GM21360 (cell line): ENCODE results near the gene LIPG.
"Not testable (repeated sequence)": the region's sequence is repeated elsewhere in the genome, so short reads cannot be mapped to it uniquely, and the experiment has no call there.

Experiments used
- ATAC-seq: cut with Tn5 transposase; IDR thresholded peaks from one replicate; pipeline ENCODE4 v1.9.1; 2021; ENCODE audit warnings: mild to moderate bottlenecking, moderate library complexity; ENCODE audit not compliant: unreplicated experiment

LIPG gene

DNA sequence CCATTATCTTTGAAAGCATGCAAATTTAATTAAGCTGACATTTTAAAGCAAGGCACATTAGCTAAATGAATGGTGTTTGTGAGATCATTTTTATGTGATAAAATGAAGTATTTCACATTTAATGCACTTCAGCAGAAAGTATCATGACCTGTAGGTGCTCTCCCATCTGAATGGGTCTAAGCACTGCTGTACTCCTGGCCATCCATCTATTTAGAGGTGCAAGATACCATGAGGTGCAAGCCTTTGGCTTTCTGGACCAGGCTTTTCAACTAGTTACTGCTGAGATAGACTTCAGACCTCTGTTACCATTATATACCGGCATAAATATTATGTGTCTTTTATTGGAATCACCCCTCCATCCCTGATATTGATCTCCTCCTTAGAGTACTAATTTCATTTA lies 15.6 kb upstream of the LIPG start:
- ATAC-seq: no peak

DNA sequence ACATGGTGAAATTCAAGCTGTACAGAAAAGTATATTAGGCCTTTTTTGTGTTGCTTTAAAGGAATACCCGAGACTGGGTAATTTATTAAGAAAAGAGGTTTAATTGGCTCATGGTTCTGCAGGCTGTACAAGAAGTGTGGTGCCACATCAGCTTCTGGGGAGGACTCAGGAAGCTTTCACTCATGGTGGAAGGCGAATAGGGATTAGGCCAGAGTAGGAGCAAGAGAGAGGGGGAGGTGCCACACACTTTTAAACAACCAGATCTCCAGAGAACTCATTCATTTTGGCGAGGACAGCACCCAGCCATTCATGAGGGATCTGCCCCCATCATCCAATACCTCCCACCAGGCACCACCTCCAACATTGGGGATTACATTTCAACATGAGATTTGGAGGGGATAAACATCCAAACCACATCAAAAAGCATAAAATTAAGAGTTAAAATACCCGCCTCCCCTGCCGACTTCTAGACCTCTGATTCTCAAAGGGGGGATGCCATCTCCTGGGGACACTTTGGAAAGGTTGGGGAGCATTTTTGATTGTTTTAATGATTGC lies 15.1 kb upstream of the LIPG start:
- ATAC-seq: no peak

- ATAC-seq: no peak
Measured at GRCh38 chr18:49547701-49548100, 14.2 kb upstream of the LIPG start.

DNA sequence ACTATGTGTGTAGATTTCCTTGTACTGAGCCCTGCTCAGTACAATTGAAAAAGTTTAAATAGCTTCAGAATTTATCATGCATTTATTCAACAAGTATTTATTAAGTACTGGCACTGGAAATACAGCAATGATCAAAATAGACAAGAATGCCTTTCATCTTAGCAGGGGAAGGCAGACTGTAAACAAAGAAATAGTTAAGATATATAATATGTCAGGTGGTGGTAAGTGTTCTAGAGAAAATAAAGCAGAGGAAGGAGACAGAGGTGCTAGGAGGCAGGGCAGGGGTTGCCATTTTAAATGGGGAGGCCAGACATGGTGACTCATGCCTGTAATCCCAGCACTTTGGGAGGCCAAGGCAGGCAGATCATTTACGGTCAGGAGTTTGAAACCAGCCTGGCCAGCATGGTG lies 13.6 kb upstream of the LIPG start:
- ATAC-seq: no peak

DNA sequence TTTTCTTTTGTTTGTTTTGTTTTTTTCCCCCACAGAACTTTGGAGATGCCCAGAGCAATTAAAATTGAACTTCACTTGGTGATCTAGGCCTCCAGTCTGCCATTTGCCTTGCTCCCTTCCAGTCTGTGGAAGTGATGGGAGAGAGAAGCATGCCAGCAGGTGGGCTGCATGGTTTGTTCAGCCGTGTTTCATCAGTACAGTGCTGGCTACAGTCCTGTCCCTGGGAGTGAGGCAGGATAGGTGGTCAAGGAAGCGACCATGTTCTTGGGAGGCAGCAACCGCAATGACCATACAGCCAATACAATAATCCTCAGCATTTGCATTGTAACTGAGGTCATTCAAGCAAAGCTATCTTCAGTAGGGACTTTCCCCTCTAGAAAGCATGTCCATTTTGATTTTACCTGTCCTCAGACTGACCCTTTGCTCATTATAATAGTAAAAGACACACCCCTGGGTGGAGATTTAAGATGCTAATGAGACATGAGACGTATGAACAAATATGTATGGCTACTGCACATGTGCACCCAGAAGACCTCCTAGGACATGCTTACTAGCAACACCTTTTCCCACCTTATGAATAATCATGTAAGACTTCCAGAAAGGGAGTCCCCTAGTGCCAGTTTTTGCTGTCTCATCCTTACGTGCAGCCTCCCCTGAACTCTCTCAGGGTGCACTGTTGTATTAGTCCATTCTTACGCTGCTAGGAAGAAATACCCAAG lies 11.1 kb upstream of the LIPG start:
- no peak for ATAC-seq

- ATAC-seq: no peak
Measured at GRCh38 chr18:49553003-49553402, 8.9 kb upstream of the LIPG start.

DNA sequence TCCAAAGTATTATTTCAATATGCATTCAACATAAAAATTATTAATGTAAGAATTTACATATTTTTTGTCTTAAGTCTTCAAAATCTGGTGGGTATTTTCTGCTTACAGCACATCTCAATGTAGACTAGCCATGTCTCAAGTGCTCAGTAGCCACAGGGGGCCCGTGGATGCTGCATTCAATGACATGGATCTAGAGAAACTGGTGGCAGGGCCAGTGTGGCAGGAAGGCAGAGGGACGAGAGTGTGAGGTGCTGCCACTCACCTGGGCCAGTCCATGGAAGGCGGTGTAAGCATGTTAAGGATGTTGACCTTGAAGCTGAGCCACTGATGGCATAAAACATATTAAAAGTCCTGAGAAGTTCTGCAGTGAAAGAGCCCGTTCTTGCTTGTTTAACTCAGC lies 6.2 kb upstream of the LIPG start:
- ATAC-seq: no peak

GRCh38 chr18:49558356-49558755 lies 3.5 kb upstream of the LIPG start:
- no peak for ATAC-seq

GRCh38 chr18:49559326-49559931 lies 2.4 kb upstream of the LIPG start:
- ATAC-seq: not testable (repeated sequence)

DNA sequence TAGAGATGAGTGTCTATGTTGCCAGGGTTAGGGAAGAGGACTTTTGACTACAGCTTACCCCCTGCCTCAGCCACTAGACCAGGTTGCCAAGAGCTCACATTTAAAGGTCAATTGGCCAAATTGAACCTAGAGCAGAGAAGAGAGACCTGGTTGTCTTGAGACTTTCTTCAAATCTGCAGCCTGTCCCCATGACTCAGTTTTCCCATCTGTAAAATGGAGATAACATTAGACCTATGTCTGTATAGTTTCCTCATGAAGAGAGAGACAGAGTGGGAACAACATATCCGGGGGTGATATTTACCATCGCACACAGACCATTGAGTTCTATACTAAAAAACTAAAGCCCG lies 1.6 kb upstream of the LIPG start:
- ATAC-seq: no peak

DNA sequence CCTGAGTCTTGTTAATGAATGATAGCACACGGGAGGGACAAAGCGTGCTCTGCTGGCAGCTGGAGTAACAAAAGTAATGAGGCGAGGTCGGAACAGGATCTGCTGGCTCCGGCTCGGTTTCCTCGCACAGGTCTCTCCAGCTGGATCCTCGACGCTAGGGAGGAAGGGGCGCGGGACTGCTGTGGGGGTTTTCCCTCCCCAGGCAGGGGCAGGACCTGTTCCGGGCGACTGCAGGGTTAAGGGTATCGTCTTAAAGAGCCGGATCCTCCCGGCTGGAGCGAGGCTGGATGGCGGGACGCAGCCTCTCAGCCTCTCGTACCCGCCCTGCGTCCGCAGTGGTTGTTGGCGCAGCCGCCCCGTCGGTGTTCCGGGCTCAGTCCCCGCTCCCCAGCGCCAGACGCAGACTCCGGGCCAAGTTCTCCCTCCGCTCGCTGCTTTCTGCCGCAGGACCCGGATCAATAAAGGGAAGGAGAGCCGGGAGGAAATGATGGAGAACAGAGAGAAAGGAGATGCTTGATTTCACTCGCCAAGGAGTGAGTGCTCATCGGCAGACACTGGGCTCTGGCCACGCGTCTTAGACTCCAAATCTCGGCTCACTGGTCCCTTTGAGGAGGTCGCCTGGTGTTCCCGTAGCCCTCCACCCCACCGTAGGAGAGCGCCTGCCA lies 1.1 kb upstream of the LIPG start:
- ATAC-seq: no peak

DNA sequence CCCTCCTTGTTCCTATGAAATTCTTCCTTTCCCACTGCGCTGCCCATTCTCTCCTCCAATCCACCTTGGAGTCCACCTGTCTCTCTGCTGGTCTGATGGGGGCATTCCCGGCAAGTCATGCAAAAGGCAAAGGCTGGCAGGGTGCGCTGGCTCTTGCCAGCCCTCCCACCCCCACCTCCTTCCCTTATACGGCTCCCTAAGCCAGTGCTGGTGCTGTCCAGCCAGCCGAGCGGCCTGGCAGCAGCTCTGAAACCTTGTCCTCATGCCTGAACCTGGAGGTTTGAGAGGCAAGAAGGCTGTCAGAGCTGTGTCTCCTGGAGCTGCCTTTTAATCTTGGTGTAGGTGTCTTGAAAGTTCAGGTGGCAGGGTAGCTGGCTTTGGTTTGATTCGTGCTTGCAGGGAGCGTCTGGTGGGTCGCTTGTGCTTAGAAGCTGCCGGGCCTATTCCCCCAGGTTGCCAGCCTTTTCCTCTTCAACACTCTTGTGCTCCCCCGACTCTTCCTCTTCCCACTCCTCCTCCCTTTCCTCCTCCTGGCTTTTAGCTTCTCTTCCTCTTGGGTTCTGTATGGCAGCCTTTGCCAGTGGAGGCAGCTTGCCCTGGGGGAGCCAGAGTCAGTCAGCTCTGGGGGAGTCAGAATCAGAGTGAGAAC lies 748 bp downstream of the LIPG start:
- no peak for ATAC-seq

- no peak for ATAC-seq
Measured at GRCh38 chr18:49563130-49563540, 1.3 kb downstream of the LIPG start.

DNA sequence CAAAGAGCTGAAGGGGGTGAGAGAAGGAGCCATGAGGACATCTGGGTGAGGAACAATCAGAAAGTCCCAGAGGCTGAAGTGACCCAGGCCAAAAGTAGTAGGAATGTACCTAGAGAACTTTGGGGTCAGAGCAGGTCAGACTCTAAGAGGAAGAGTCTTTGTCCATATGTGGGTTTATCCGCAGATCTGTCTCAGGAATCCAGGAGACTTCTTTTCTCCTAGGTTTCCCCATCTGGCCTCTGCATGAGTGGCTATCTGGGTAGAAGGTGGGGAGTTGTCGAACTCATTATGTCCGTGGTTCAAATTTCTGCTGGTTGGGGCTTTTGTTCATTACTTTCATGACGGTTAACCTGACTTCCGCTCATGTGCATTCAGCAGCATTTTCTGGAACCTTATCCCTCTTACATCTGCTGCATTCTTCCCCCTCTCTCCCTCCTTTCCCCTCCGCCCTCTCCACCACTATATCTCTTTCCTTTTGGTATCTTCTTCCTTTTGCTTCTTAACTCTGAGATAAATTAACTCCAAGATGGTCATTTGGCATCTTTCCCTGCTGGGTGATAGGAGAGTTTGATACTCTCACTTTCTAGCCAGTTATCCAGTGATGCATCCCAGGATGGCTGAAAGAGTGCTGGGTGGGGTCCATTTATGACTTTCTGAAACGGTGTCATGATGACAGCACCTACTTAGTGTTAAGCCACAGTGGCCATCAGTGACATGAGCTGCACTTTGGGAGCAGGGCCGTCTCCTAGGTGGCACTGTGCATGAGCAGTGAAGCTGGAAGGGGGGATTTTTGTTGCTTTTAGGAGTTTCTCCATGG lies 2.1 kb downstream of the LIPG start:
- ATAC-seq: no peak

DNA sequence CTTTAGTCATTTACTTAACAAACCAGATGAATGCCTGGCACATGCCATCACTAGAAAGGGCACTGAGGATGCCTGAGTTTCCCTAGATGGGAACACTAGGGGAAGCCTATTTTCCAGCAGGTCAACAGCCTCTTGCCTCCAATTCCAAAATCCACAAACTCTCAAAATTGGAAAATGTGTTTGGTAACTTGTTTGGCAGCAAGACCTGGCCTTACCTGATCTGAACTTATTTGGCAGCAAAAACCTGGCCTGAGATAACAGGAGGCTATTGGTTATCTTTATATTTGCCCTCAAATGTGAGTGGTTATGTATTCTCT lies 2.6 kb downstream of the LIPG start:
- no peak for ATAC-seq

DNA sequence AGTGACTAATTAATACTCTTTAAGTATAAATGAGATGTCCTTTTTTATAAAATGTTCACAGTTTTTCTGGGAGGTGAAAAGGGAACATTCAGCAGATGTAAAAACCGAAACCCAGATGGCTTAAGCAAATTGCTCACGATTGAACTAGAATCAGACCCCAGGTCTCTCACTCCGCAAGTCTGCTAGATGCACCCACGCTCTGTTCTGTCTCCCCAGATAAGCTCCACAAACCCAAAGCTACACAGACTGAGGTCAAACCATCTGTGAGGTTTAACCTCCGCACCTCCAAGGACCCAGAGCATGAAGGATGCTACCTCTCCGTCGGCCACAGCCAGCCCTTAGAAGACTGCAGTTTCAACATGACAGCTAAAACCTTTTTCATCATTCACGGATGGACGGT lies 3.2 kb downstream of the LIPG start:
- ATAC-seq: no peak

DNA sequence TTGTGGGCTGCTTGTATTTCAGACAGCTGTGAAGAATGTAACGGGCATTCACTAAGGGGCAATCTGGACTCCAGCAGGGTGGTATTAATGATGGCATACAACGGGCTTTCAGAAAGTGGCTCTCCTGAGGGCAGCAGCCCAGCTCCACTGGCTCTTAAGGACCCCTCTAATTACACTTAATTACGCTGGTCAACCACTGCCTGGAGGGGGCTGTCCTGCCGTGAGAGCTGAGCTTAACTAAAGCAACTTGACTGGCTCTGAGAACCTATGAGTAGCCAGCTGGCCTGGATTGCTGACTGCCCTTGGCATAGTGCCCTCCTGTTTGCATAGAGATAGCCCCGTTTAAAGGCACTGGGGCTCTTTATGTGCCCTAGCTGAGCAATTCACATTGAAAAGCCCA lies 3.8 kb downstream of the LIPG start:
- ATAC-seq: no peak

DNA sequence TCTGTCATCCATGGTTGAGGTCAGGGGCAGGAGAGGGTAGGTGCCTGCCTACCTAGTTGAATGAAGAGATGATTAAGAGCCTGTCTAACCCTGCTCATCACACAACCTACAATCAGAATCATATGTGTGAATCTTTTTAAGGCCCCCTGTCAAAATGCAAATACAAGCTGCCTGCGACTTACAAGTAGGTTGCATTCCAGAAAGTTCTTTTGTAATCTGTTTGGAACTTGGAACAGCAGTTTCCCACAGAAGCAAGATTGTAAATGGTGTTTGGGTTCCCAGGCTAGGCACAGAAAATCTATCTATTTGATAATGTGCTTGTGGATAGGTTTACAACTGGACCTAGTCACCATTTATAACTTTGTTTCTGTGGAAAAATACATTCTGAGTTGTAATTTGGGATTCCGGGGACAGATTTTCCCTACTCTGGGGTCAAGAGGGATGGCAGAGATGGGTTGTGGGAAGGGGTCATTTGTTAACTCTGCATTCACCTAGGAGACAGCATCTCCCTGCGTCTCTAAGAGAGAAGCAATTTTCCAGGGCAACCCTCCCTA lies 4.4 kb downstream of the LIPG start:
- ATAC-seq: no peak

DNA sequence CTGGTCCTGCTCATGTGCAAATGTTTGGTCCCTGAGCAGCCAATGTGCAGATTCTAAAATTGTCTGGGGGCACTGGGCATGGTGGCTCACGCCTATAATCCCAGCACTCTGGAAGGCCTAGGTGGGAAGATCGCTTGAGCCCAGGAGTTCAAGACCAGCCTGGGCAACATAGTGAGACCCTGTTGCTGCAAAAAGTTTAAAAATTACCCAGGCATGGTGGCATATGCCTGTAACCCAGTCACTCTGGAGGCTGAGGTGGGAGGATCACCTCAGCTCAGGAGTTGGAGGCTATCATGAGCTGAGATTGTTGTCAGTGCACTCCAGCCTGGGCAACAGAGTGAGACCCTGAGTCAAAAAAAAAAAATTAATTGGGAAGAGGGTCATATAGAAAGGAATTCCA lies 5.1 kb downstream of the LIPG start:
- ATAC-seq: no peak

DNA sequence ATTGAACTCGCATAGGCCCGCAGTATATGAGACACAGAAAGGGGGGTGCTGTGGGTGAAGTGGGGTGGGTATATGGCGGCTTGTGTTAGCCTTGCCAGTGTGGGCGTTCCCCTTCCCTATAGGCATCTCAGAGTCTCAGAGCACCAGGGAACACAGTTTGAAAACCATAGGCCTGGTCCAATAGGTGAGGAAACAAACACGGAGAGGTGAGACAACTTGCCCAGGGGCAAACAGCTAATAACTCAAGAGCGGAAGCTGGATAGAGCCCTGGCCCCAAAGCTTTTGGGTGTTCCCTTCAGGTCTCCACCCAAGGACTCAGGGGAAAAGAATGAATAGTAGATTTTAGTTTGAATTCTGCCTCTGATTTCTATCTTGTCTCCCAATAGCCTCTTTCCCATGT lies 7.9 kb downstream of the LIPG start:
- ATAC-seq: no peak

DNA sequence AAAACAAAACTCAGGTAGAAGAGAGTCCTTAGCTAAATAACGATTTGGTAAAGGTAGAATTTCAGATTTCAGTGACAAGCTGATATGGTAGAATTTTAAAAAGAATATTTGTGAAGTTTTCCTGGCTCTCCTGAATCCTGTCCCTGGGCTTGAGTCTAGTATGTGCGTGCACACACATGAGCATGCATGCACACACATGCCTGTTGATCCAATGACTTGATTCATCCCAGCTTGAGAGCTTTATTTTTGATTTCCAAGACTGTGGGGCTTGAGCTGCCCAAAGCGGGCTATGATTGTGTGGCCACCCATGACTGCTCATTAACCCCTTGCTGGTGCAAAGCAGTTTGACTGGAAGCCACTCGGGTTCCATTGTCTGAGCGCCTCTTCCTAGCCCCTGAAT lies 9.0 kb downstream of the LIPG start:
- ATAC-seq: no peak
